ENCODE results near the gene TRIM32.
A peak's percentile ranks its signal among the peaks of the same experiment; 100 is the strongest.

Gene TRIM32

GRCh38 chr9:116706310-116707290 lies 19.5 kb downstream of the TRIM32 start:
- DNase-seq = no peak

- no peak for DNase-seq
Measured at GRCh38 chr9:116712781-116713180, 25.7 kb downstream of the TRIM32 start.

DNA sequence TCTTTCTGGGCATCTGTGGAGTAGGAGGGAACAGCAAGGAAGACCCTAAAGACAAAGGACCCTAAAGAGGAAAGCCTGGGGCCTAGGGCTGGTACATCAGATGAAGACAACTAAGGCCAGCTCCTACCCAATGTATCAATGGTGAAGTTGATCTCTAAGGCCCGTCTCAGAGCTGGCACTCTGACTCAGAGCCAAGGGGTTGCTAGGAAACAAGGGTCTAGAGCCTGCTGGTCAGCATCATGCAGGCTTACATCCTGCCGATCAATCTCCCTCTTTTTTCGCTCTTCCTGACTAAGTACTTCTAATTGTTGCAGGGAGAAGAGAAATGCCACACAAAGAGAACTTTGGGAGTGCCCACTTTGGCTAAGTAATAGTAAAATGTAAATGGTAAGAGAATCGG lies 26.2 kb downstream of the TRIM32 start:
- no peak for DNase-seq

GRCh38 chr9:116715751-116716150 lies 28.6 kb downstream of the TRIM32 start:
- no peak for DNase-seq

DNA sequence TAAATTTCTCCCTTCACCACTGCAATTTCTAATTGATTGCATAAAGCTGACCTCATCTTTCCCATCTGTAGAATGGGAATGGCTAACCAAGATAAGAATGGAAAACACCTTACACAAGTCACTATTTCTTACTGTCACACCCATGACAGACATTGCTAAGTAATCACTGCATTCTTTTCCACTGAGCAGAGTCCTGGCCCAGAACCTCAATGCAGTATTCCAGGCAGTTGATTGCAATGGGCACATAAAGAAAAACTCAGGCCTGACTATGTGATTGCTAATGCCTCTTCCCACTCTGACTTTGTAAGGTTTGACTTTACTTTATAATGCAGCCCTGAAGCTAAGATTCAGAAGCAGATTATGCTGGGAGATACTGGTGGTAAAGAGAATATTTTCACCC lies 29.3 kb downstream of the TRIM32 start:
- DNase-seq = peak; percentile 53

DNA sequence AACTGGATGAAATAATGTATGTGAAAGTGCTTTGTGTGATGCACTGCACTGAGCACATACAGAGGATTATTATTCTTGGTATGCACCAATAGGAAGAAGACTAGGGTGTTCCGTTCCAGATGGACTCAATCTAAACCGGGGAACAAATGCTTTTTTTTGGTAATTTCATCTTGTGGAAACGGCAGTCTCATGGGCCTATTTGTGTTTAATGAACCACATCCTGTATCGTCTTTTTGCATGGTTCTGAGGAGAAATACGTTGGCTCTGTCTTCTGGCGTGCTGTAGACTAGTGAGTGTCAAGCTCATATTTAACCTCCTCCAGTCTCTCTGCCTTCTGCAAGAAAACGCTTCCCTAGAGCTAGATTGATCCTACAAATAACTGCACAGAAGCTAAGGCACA lies 30.0 kb downstream of the TRIM32 start:
- peak; percentile 66 for DNase-seq

GRCh38 chr9:116718111-116718510 lies 31.0 kb downstream of the TRIM32 start:
- no peak for DNase-seq

GRCh38 chr9:116720111-116720510 lies 33.0 kb downstream of the TRIM32 start:
- DNase-seq = no peak

GRCh38 chr9:116721411-116721810 lies 34.3 kb downstream of the TRIM32 start:
- DNase-seq = no peak

GRCh38 chr9:116721944-116722343 lies 34.8 kb downstream of the TRIM32 start:
- no peak for DNase-seq

- no peak for DNase-seq
Measured at GRCh38 chr9:116724123-116724522, 37.0 kb downstream of the TRIM32 start.

GRCh38 chr9:116726602-116727001 lies 39.5 kb downstream of the TRIM32 start:
- no peak for DNase-seq

GRCh38 chr9:116733010-116733641 lies 46.0 kb downstream of the TRIM32 start:
- no peak for DNase-seq

DNA sequence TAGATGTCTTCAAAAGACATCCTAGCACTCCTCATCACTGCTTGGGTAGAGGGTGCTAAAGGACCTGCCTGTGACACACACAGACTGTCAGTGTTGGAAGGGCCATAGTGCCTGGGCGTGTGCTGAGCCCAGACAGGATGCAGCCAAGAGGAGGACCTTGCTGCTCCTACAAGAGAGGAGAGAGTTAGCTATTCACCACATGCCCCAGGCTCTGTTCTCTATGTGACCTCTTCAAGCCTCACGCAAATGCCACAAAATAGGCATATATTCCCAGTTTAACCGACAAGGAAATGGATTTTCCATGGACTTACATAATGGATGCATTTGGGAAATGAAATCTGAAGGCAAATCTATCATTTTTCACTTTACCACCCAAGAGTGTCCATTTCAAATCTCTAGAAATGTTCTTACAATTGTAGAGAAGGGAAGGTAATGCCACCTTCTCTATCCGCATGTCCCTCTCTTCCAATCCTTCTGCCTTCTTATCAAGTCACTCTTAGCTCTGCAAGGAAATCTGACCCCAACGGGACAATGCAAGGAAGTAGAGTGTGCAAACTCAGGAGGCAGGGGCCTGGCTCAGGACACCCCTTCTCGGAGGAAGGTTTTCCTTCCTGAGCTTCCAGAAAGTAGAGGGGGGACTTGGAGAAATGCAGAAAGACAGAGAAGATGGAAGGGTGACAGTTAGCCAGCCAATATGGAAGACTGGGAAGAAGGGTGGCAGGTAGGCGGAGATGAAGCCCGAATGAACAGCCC lies 49.5 kb downstream of the TRIM32 start:
- DNase-seq = no peak

DNA sequence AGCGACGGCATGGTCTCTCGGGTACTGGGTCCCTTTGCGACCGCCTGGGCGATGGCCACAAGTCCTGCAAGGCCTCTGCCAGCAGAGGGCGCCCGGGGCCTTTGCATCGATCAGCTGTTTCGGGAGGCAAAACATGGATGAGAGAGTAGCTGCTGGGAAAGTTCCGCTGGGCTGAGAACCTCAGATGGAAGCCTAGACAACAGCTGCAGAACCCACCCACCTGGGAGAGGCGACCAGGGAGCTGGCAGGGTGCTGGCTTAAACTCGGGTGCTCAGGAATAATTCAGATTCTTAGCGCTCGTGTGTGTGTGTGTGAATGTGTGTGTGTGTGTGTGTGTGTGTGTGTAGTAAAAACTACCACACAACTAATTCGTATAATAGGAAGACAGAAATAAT lies 50.0 kb downstream of the TRIM32 start:
- DNase-seq = peak; percentile 79

GRCh38 chr9:116741086-116741740 lies 54.1 kb downstream of the TRIM32 start:
- no peak for DNase-seq

DNA sequence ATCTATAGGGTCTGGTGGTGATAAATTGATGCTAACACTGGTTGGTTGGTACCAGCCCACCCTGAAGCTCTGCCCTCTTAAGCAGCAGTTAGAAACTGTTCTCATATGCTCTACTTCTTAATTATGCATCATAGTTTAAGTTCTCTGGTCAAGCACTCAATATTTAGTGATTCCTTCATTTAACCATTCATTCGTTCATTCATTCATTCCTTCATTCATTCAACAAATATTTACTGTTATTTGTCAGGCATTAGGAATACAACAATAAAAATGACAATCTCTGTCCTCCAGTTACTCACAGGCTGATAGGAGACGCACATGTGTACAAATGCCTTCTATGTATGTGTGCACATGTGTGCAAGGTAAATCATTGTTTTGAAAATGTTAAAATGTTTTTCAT lies 54.6 kb downstream of the TRIM32 start:
- DNase-seq = no peak

DNA sequence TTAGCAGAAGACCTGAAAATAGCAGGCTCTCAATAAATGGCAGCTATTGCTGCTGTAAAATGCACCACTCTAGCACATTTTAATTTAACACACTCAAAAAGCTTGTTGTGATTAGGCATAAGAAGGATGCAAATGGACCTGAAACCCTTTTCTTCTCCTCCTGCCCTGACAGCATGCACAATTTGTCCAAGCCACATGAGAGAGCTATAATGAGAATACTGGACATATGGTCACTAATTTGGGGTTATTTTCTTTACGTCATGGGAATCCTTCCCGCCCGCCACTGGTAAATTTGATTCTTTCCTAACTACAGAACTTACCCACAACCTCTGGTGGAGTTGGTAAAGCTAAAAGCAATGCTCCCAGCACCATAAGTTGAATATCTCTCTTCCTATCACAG lies 62.1 kb downstream of the TRIM32 start:
- DNase-seq = no peak

DNA sequence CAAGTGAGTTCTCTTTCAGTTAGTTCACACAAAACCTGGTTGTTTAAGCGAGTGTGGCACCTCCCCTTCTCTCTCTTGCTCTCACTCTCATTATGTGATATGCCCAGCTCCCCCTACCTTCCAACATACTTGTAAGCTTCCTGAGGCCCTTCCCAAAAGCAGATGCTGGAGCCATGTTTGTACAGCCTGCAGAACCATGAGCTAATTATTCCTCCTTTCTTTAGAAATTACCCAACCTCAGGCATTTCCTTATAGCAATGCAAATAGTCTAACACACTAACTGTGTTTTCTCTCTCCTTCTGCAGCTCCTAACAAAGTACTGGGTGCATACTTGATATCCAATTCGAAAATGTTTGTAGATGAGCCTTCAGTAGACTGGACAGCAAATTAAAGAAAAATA lies 62.7 kb downstream of the TRIM32 start:
- DNase-seq = no peak

- DNase-seq = no peak
Measured at GRCh38 chr9:116750510-116750909, 63.4 kb downstream of the TRIM32 start.
